GM12878 (cell line): ENCODE results near the gene PTPRB.

ENCODE experiments used
- ASH2L ChIP-seq: fragments of 300-600, 200-600 bp; sonication (generic); IDR thresholded peaks from 2 replicates; pipeline ENCODE4 v1.6.1; 2017; ENCODE audit warnings: low read depth, mild to moderate bottlenecking, borderline replicate concordance
- BACH1 ChIP-seq: fragments of 450-650 bp; IDR thresholded peaks from 2 replicates; pipeline ENCODE4 v1.6.1; 2017; ENCODE audit warnings: mild to moderate bottlenecking, borderline replicate concordance
- CTCF ChIP-seq, 3 experiments: IDR thresholded peaks in 2 of 3; conservative IDR thresholded peaks in 1 of 3; 2 replicates each; pipeline ENCODE4 v1.5.1; 2011; ENCODE audit warnings: low read depth in 3 of 3, low read length in 3 of 3, mild to moderate bottlenecking in 3 of 3, control low read depth in 2 of 3, moderate library complexity in 2 of 3, inconsistent platforms in 1 of 3, mixed read lengths in 1 of 3; ENCODE audit not compliant: control insufficient read depth in 2 of 3, insufficient read depth in 1 of 3; ENCODE audit errors: extremely low read depth in 1 of 3
- GABPA ChIP-seq: IDR thresholded peaks from 2 replicates; pipeline ENCODE4 v1.6.1; 2014; ENCODE audit warnings: antibody characterized with exemption, low read depth, mild to moderate bottlenecking, inconsistent platforms
- NFXL1 ChIP-seq: fragments of 450-650 bp; IDR thresholded peaks from 2 replicates; pipeline ENCODE4 v1.6.1; 2017; ENCODE audit warnings: antibody characterized with exemption, mild to moderate bottlenecking, borderline replicate concordance
- PKNOX1 ChIP-seq: fragments of 450-650 bp; IDR thresholded peaks from 2 replicates; pipeline ENCODE4 v1.6.1; 2016; ENCODE audit warnings: mild to moderate bottlenecking
- POLR2A ChIP-seq: IDR thresholded peaks from 2 replicates; pipeline ENCODE4 v1.6.1; 2011; ENCODE audit warnings: low read depth, mild to moderate bottlenecking, low read length
- SMAD1 ChIP-seq: fragments of 450-650 bp; IDR thresholded peaks from 2 replicates; pipeline ENCODE4 v1.6.1; 2018; ENCODE audit warnings: mild to moderate bottlenecking, low read depth; ENCODE audit not compliant: partially characterized antibody

- no peak for TF ChIP-seq CTCF (IDR thresholded peaks at IDR 0.05 in 2 of 3, conservative IDR thresholded peaks at IDR 0.05 in 1 of 3; ENCODE audit: control insufficient read depth in 2 of 3, extremely low read depth in 1 of 3, insufficient read depth in 1 of 3, low read depth in 3 of 3, low read length in 3 of 3)
- no peak for TF ChIP-seq ASH2L
- TF ChIP-seq NFXL1, result no peak
- no peak for TF ChIP-seq GABPA
- no peak for TF ChIP-seq POLR2A
- no peak for TF ChIP-seq BACH1
- TF ChIP-seq PKNOX1, result no peak
- no peak for TF ChIP-seq SMAD1
Measured at GRCh38 chr12:70663838-70664237, 26.6 kb upstream of the PTPRB start.
